DOHH2 (cell line): ENCODE results near the gene GPC5.

Experiments
- H3F3A ChIP-seq: fragments of 200-600 bp; sonication (generic), shearing (Covaris generic); 2 replicates; pipeline ENCODE4 v1.6.0; 2016; ENCODE audit warnings: antibody characterized with exemption, mild to moderate bottlenecking; ENCODE audit not compliant: control insufficient read depth, insufficient read depth
- H3K27ac ChIP-seq: fragments of 200-600 bp; sonication (generic); 2 replicates; pipeline ENCODE4 v1.5.1; 2014; ENCODE audit warnings: low read depth, mild to moderate bottlenecking, low read length, moderate library complexity
- H3K27me3 ChIP-seq: fragments of 200-600 bp; sonication (generic); 2 replicates; pipeline ENCODE4 v1.6.1; 2014; ENCODE audit warnings: mild to moderate bottlenecking, low read length, mixed read lengths; ENCODE audit not compliant: control insufficient read depth
- H3K36me3 ChIP-seq: fragments of 200-600 bp; sonication (generic); 2 replicates; pipeline ENCODE4 v1.6.1; 2014; ENCODE audit warnings: mild to moderate bottlenecking, low read length, moderate library complexity, mixed read lengths; ENCODE audit not compliant: control insufficient read depth
- H3K4me1 ChIP-seq: fragments of 200-600 bp; sonication (generic); 2 replicates; pipeline ENCODE4 v1.6.1; 2014; ENCODE audit warnings: mild to moderate bottlenecking, low read length, mixed read lengths; ENCODE audit not compliant: control insufficient read depth
- H3K4me2 ChIP-seq: fragments of 200-600 bp; sonication (generic); 2 replicates; pipeline ENCODE4 v1.6.0; 2014; ENCODE audit warnings: mild to moderate bottlenecking, low read length, moderate library complexity
- H3K4me3 ChIP-seq: fragments of 200-600 bp; sonication (generic); 2 replicates; pipeline ENCODE4 v1.5.1; 2014; ENCODE audit warnings: mild to moderate bottlenecking, low read length, mixed read lengths
- H3K79me2 ChIP-seq: fragments of 200-600 bp; sonication (generic); 2 replicates; pipeline ENCODE4 v1.6.1; 2014; ENCODE audit warnings: mild to moderate bottlenecking, low read length, mixed read lengths; ENCODE audit not compliant: control insufficient read depth
- H3K9me2 ChIP-seq: fragments of 200-600 bp; sonication (generic); replicated peaks from 2 replicates; pipeline ENCODE4 v1.6.1; 2014; ENCODE audit warnings: mild to moderate bottlenecking, low read length, mixed read lengths; ENCODE audit not compliant: control insufficient read depth
- H3K9me3 ChIP-seq: fragments of 200-600 bp; sonication (generic); 2 replicates; pipeline ENCODE4 v1.6.1; 2014; ENCODE audit warnings: antibody characterized with exemption, low read length, mixed read lengths; ENCODE audit not compliant: control insufficient read depth, insufficient read depth
- H4K20me1 ChIP-seq: fragments of 200-600 bp; sonication (generic); 2 replicates; pipeline ENCODE4 v1.6.0; 2014; ENCODE audit warnings: low read depth, mild to moderate bottlenecking, antibody characterized with exemption, low read length, moderate library complexity; ENCODE audit not compliant: control insufficient read depth, insufficient read depth
- CTCF ChIP-seq: fragments of 200-600 bp; sonication (generic); IDR thresholded peaks from one replicate; pipeline ENCODE4 v1.5.1; 2014; ENCODE audit warnings: antibody characterized with exemption, mild to moderate bottlenecking, low read depth, low read length; ENCODE audit not compliant: poor library complexity, severe bottlenecking
- EZH2phosphoT487 ChIP-seq: fragments of 200-600 bp; sonication (generic); IDR thresholded peaks from 2 replicates; pipeline ENCODE4 v1.6.1; 2017; ENCODE audit warnings: borderline replicate concordance, mild to moderate bottlenecking, antibody characterized with exemption, low read length, moderate library complexity, mixed read lengths

GPC5 gene

GRCh38 chr13:91359631-91360030 is 38.8 kb upstream of the GPC5 start:
- Histone ChIP-seq H3K9me3 (no peaks in the 10 kb centered on the region), H3K9me2 (no peaks in the 10 kb centered on the region), H3K4me2 (no peak overlapping the region), H3K79me2 (no peaks in the 10 kb centered on the region), H3K4me3 (no peak overlapping the region), H3F3A (peaks cover 98% of the 10 kb centered on the region), H3K27me3 (no peaks in the 10 kb centered on the region), H3K36me3 (peaks cover 43% of the 10 kb centered on the region), H3K4me1 (no peaks in the 10 kb centered on the region), H3K27ac (no peak overlapping the region), H4K20me1 (peaks cover 32% of the 10 kb centered on the region)
- TF ChIP-seq EZH2phosphoT487 (no peak), CTCF (no peak)

- no peaks in the 10 kb centered on the region for H3K9me2 ChIP-seq
- H3K36me3 ChIP-seq = peaks cover 36% of the 10 kb centered on the region
- H3K4me1 ChIP-seq = no peaks in the 10 kb centered on the region
- H3K4me2 ChIP-seq = no peak overlapping the region
- H3K27me3 ChIP-seq = no peaks in the 10 kb centered on the region
- TF ChIP-seq CTCF (no peak), EZH2phosphoT487 (no peak)
- H3K9me3 ChIP-seq = no peaks in the 10 kb centered on the region
- no peaks in the 10 kb centered on the region for H3K79me2 ChIP-seq
- no peak overlapping the region for H3K27ac ChIP-seq
- H3K4me3 ChIP-seq = no peak overlapping the region
- peaks cover 98% of the 10 kb centered on the region for H3F3A ChIP-seq
- peaks cover 26% of the 10 kb centered on the region for H4K20me1 ChIP-seq
Observed at GRCh38 chr13:91360246-91360751, 38.1 kb upstream of the GPC5 start.

DNA sequence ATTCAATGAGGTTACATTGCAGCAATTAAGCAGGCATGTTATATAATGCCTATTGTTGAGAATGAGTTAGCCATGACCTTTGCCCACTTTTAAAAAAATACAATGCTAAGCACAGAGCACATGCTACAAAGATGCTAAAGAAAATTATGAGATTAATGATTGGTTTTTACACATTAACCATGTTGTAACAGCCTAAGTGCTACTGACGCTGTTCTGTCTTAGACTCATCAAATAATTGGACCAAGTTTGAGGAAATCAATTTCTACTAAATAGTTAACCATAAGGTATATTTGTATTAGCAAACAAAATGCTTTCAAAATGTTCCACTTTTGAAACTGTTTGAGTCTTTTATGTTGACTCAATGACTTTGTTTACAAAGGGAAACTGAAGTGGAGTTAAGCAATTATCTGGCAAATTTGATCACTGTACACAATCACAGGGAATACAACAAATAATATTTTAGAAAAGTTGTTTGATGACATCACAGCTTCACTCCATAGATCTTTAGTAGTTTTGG is 36.6 kb upstream of the GPC5 start:
- Histone ChIP-seq H3K36me3 (peaks cover 21% of the 10 kb centered on the region), H3K4me2 (no peak overlapping the region), H3F3A (peaks cover 89% of the 10 kb centered on the region), H3K9me2 (no peaks in the 10 kb centered on the region), H3K9me3 (no peaks in the 10 kb centered on the region), H3K4me1 (no peaks in the 10 kb centered on the region), H3K27ac (no peak overlapping the region), H3K27me3 (no peaks in the 10 kb centered on the region), H3K4me3 (no peak overlapping the region), H3K79me2 (no peaks in the 10 kb centered on the region), H4K20me1 (peaks cover 12% of the 10 kb centered on the region)
- TF ChIP-seq CTCF = no peak

DNA sequence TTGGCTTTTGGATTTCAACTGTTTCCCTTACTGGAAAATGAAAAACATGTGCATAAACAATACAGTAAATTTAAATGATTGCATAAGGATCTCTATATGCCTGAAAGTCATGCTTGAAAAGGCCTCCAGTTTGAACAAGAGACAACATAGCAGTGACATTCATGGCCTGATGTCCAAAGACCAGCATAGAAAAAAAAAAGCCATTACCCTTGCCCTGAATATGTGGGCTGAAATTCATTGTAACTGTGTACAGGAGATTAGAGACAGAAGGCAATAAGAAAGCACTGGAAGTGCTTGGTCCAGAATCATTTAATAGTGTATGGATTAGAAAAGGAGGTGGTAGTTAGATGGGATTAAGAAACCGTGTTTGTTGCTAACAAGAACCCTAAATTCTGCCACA is 35.5 kb upstream of the GPC5 start:
- H3K4me2 ChIP-seq = no peak overlapping the region
- H3K9me2 ChIP-seq = no peaks in the 10 kb centered on the region
- no peak overlapping the region for H3K4me3 ChIP-seq
- TF ChIP-seq CTCF (no peak), EZH2phosphoT487 (no peak)
- no peaks in the 10 kb centered on the region for H3K4me1 ChIP-seq
- H4K20me1 ChIP-seq = peaks cover 9% of the 10 kb centered on the region; the same call in 1 of the 2 replicates
- no peak overlapping the region for H3K27ac ChIP-seq
- no peaks in the 10 kb centered on the region for H3K27me3 ChIP-seq
- peaks cover 10% of the 10 kb centered on the region for H3K36me3 ChIP-seq
- no peaks in the 10 kb centered on the region for H3K9me3 ChIP-seq
- H3K79me2 ChIP-seq = no peaks in the 10 kb centered on the region
- peaks cover 81% of the 10 kb centered on the region for H3F3A ChIP-seq
